Esophagus squamous epithelium (tissue), 4 donors: ENCODE measurements around the gene LSM11.

Experiments used
- POLR2A ChIP-seq, 4 donors: fragments of 450-650 bp; IDR thresholded peaks; one replicate each; pipeline ENCODE4 v1.6.1; 2017; ENCODE audit warnings: antibody characterized with exemption in 4 of 4, mild to moderate bottlenecking in 4 of 4, moderate library complexity in 3 of 4
- TF ChIP-seq, protein P1 (sequence below), 6 experiments: fragments of 450-650 bp in 4 of 6; fragments of 200-600 bp in 2 of 6; sonication (generic) in 2 of 6; IDR thresholded peaks; one replicate each; pipeline ENCODE4 v1.5.1; 2016 to 2019; ENCODE audit warnings: antibody characterized with exemption in 6 of 6, mild to moderate bottlenecking in 4 of 6, moderate library complexity in 4 of 6

DNA sequence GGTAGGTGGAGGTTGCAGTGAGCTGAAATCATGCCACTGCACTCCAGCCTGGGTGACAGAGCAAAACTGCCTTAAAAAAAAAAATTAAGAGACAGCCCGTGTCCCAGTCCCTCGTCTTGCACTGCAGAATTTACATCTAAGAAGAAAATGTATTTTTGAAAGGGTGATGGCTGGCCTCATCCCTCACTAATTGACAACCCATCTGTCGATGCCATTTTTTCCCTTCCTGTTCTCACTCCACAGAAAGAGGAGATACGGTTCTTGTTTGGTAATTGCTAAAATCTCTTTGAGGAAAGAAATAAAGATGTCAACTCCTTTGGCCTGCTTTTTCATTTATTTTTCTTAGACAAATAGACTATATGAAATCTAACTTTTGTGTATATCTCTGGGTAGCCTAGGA is 2.4 kb upstream of the LSM11 start:
- TF ChIP-seq, protein P1, sequence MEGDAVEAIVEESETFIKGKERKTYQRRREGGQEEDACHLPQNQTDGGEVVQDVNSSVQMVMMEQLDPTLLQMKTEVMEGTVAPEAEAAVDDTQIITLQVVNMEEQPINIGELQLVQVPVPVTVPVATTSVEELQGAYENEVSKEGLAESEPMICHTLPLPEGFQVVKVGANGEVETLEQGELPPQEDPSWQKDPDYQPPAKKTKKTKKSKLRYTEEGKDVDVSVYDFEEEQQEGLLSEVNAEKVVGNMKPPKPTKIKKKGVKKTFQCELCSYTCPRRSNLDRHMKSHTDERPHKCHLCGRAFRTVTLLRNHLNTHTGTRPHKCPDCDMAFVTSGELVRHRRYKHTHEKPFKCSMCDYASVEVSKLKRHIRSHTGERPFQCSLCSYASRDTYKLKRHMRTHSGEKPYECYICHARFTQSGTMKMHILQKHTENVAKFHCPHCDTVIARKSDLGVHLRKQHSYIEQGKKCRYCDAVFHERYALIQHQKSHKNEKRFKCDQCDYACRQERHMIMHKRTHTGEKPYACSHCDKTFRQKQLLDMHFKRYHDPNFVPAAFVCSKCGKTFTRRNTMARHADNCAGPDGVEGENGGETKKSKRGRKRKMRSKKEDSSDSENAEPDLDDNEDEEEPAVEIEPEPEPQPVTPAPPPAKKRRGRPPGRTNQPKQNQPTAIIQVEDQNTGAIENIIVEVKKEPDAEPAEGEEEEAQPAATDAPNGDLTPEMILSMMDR (IDR thresholded peaks at IDR 0.05) = no peak
- TF ChIP-seq POLR2A (IDR thresholded peaks at IDR 0.05) = no peak
